Panc1 (cell line): ENCODE data around the gene CILP2.

ENCODE experiments used
- TCF7L2 ChIP-seq: IDR thresholded peaks from 2 replicates; pipeline ENCODE4 v1.6.1; 2011; ENCODE audit warnings: mild to moderate bottlenecking, low read depth, low read length, inconsistent platforms
- TF ChIP-seq, protein P1 (sequence below): fragments of 450-650 bp; IDR thresholded peaks from 2 replicates; pipeline ENCODE4 v1.5.1; 2017; ENCODE audit warnings: mild to moderate bottlenecking
- TF ChIP-seq, protein P2 (sequence below), 2 experiments: IDR thresholded peaks; 2 replicates each; pipeline ENCODE4 v1.6.1; 2011 to 2012; ENCODE audit warnings: low read depth in 2 of 2, control low read depth in 1 of 2, low read length in 1 of 2, mild to moderate bottlenecking in 1 of 2, moderate library complexity in 1 of 2; ENCODE audit not compliant: insufficient read depth in 1 of 2

DNA sequence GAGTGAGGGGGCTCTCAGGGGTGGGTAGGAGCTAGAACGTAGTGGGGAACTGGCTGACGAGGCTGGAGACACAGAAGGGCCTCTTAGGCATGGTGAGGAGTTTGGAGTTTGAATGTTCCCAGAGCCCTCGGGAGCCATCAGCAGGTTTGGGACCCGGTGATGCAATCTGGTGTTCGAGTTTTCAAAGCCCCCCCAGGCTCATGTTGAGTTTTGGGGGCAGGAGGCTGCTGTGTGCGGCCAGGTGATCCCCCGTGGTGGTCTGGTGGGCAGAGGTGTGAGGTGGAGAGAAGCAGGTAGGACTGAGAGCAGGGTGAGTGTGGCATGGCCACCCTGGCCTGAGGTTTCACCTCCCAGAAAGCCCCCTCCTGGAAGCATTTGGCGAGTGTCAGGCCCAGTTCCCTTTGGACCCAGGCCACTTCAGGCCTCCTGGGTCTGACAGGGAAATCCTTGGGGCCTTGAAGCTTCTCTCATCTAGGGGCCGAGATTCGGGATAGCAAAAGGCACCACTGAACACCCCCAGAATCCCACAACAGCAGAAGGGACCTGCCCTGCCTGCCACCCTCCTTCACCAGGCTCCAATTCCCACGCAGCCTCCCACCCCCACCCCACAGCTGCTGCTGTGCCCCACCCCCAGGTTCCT, 8.2 kb upstream of the CILP2 start:
- TF ChIP-seq, protein P1, sequence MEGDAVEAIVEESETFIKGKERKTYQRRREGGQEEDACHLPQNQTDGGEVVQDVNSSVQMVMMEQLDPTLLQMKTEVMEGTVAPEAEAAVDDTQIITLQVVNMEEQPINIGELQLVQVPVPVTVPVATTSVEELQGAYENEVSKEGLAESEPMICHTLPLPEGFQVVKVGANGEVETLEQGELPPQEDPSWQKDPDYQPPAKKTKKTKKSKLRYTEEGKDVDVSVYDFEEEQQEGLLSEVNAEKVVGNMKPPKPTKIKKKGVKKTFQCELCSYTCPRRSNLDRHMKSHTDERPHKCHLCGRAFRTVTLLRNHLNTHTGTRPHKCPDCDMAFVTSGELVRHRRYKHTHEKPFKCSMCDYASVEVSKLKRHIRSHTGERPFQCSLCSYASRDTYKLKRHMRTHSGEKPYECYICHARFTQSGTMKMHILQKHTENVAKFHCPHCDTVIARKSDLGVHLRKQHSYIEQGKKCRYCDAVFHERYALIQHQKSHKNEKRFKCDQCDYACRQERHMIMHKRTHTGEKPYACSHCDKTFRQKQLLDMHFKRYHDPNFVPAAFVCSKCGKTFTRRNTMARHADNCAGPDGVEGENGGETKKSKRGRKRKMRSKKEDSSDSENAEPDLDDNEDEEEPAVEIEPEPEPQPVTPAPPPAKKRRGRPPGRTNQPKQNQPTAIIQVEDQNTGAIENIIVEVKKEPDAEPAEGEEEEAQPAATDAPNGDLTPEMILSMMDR, result no peak
- TF ChIP-seq, protein P2, sequence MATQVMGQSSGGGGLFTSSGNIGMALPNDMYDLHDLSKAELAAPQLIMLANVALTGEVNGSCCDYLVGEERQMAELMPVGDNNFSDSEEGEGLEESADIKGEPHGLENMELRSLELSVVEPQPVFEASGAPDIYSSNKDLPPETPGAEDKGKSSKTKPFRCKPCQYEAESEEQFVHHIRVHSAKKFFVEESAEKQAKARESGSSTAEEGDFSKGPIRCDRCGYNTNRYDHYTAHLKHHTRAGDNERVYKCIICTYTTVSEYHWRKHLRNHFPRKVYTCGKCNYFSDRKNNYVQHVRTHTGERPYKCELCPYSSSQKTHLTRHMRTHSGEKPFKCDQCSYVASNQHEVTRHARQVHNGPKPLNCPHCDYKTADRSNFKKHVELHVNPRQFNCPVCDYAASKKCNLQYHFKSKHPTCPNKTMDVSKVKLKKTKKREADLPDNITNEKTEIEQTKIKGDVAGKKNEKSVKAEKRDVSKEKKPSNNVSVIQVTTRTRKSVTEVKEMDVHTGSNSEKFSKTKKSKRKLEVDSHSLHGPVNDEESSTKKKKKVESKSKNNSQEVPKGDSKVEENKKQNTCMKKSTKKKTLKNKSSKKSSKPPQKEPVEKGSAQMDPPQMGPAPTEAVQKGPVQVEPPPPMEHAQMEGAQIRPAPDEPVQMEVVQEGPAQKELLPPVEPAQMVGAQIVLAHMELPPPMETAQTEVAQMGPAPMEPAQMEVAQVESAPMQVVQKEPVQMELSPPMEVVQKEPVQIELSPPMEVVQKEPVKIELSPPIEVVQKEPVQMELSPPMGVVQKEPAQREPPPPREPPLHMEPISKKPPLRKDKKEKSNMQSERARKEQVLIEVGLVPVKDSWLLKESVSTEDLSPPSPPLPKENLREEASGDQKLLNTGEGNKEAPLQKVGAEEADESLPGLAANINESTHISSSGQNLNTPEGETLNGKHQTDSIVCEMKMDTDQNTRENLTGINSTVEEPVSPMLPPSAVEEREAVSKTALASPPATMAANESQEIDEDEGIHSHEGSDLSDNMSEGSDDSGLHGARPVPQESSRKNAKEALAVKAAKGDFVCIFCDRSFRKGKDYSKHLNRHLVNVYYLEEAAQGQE (IDR thresholded peaks at IDR 0.05; ENCODE audit: insufficient read depth in 1 of 2, low read depth in 2 of 2, low read length in 1 of 2), result no peak
- no peak for TF ChIP-seq TCF7L2
